ENCODE results near the gene CORO7.

Gene CORO7

GRCh38 chr16:4306470-4307214 lies 109.8 kb downstream of the CORO7 start:
- no peak for TF ChIP-seq CTCF (IDR thresholded peaks at IDR 0.05; ENCODE audit: control extremely low read depth, extremely low read depth, low read depth, missing control alignments)
- ChIA-PET POLR2A (no interaction called here), CTCF (interaction anchor here (1.2 to 12.9 kb wide), 6 partner anchors 13 to 96 kb away, joined by 4 to 201 read pairs (median 22); partner anchors contain the start of gene TFAP4)
- DNase-seq (ENCODE audit: extremely low spot score) = peak; percentile 65
